ENCODE results near the gene GRB14.

Gene GRB14

GRCh38 chr2:164449706-164450105 lies 171.6 kb downstream of the GRB14 start:
- H3K4me1 ChIP-seq (ENCODE audit: control insufficient read depth, insufficient read depth, low read length, poor library complexity, severe bottlenecking): no peaks in the 10 kb centered on the region
- no peaks in the 10 kb centered on the region for H3K36me3 ChIP-seq (ENCODE audit: control insufficient read depth, insufficient read depth, low read length)
- no peaks in the 10 kb centered on the region for H3K27me3 ChIP-seq (replicated peaks; ENCODE audit: control insufficient read depth, insufficient read depth, low read length, poor library complexity, severe bottlenecking)
- no peak for DNase-seq
- no peak overlapping the region for H3K27ac ChIP-seq (ENCODE audit: insufficient read depth, low read length, poor library complexity, severe bottlenecking)
- H3K4me3 ChIP-seq (ENCODE audit: insufficient read depth, low read depth, low read length, poor library complexity, severe bottlenecking): no peak overlapping the region
- no peaks in the 10 kb centered on the region for H3K9me3 ChIP-seq (ENCODE audit: control insufficient read depth, low read length)

DNA sequence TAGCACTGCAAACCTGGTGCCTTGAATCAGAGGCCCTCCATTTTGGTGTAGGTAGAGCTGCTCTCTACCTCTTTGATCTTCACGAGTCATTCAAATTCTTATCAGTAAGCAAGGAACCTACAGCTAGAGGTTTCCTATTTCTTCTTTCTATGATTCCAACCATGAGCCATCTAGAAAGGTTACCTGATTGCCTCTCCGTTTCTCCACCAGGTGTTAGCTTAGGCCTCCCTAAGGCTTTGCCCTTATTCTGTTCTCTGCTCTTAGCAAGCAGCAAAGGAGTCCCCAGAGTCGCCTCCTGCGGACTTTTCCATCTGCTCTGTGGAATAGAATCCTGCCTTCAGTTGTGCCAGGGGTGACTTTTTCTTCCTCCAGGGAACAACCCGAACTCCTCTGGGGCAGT lies 173.6 kb downstream of the GRB14 start:
- no peaks in the 10 kb centered on the region for H3K36me3 ChIP-seq (ENCODE audit: control insufficient read depth, insufficient read depth, low read length)
- H3K4me1 ChIP-seq (ENCODE audit: control insufficient read depth, insufficient read depth, low read length, poor library complexity, severe bottlenecking): no peaks in the 10 kb centered on the region
- no peaks in the 10 kb centered on the region for H3K27me3 ChIP-seq (replicated peaks; ENCODE audit: control insufficient read depth, insufficient read depth, low read length, poor library complexity, severe bottlenecking)
- no peak for DNase-seq
- no peak overlapping the region for H3K27ac ChIP-seq (ENCODE audit: insufficient read depth, low read length, poor library complexity, severe bottlenecking)
- no peak overlapping the region for H3K4me3 ChIP-seq (ENCODE audit: insufficient read depth, low read depth, low read length, poor library complexity, severe bottlenecking)
- no peaks in the 10 kb centered on the region for H3K9me3 ChIP-seq (ENCODE audit: control insufficient read depth, low read length)

Data from effector memory CD4-positive, alpha-beta T cell (primary cell).